Stimulated activated CD4-positive, alpha-beta T cell treated with anti-CD3 and anti-CD28 coated beads, TNF-alpha, amount 100 ng/mL, for 24 hours (primary cell): ENCODE data around the gene SLC38A4.
"Not testable (repeated sequence)": the region's sequence is repeated elsewhere in the genome, so short reads cannot be mapped to it uniquely, and the experiment has no call there.

Experiments
- DNase-seq, 3 experiments: peaks; one replicate each; pipeline ENCODE4 v3.0.0-alpha.2; 2020; ENCODE audit warnings: low read depth in 3 of 3

Gene SLC38A4

DNA sequence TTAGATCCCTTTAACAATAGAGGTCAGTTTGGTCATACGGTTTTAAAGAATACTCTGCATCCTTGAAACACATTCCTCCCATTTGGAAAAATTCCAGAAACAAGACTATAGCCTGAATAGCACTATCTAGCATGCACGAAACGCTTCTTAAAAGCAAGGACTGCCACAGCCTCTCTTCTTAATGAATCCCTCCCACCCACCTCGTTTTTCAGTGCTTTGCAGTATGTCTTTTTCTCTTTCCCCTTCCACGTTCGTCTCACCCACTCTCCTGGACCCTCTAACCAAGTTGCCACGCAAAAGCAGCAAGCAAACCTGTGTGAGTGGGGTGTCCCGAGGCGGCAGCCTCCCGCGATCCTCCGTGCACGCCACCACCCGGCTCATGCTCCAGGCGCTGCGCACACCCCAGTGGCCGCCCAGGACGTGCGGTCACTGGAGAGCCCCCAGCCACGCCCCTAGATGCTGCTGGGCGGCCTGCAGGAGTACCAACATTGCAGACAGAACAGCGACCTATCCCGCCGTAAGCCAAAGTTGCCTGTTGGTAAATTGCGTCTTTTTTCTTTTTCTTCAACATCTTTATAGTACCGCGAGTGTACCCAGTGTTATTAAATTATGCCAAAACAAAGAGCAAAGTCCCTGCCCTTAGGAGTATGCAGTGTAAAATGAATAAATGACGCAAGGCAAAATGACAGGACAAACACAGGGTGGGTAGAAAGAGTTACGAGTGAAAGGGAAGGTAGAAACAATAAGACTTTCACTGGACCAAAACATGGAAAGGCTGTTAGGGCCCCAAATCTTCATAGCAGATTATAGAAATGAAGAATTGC, at the start of gene SLC38A4:
Gene SLC38A4, minus strand, starts transcription at position 407 of the 824 bp plus-strand sequence. CDS start 32,926 bp downstream, outside the sequence.
- no peak for DNase-seq

GRCh38 chr12:46875095-46875494, 49.3 kb upstream of the SLC38A4 start:
- DNase-seq = no peak

DNA sequence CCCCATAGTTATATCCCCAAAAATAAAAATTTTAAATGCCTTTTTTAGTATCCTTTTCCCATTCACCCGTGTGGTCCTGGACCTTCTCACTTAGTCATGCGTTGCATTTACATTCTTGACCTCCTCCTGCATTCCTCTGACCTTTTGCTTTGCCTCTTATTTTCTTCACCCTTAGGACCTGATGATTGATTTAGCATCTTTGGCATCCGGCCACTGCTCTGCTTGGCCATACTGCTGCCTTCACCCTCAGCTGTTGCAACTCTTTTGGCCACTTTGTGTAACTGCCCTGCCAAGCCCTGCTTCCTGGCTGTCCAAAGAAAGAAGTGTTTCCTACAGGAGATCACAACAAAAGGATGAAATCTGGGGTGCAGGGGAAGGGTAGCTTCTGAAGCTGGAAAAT, 48.8 kb upstream of the SLC38A4 start:
- no peak for DNase-seq

- DNase-seq = no peak
These were observed 46.3 kb upstream of the SLC38A4 start for GRCh38 chr12:46872135-46872534.

DNA sequence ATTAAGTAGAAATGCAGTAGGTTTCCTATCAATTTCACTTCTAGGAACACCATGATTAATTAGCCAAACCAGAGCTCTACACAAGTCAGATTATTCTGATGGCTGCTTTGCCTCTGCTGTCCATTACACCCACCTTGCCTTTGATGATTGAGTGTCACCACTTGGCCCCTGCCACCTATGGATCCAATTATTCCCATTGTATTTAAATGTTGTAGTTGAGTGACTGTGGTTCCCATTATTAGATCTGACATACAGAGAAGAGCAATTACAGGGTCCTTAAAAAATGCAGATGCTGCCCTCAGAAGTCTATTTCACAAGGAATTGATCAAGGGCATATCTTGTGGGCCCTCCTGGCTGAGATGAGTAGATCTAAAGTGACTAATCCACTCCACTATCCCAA, 39.5 kb upstream of the SLC38A4 start:
- DNase-seq = no peak

DNA sequence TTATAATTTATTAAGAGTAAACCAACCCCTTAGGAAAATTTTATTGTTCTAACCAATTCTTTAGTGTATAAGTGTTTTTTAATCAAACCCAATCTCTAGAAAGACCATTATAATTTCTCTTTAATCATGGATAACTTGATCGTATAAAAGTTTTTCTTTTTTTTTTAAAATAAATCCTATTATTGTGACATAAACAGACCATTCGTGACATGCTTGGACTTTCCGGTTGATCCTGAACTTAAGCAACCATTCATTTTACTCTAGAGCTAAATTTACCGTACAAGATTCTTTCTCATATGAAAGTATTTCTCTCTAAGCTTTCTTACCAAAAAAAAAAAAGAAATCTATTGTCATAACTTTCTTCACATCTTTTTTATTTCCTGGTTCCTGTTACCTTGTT, 32.6 kb upstream of the SLC38A4 start:
- no peak for DNase-seq

GRCh38 chr12:46857486-46857885, 31.7 kb upstream of the SLC38A4 start:
- no peak for DNase-seq

DNA sequence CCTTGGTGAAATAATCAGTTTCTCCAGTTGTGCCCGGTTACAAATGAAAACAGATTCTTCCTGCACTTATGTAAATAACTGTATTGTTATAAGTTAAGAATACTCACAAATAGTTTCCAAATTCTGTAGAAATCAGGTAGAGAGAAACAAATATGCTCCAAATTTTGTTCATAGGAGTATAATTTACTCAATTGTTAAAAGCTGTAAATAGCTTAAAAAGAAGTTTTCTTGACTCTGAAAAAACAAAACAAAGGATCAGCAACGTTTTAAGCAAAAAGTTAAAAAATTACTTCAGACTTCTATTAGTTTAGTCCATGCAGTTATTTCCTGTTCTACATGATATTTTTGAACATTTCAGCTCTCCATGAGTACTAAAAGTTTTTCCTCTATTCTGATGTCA, 30.0 kb upstream of the SLC38A4 start:
- DNase-seq = no peak

- not testable (repeated sequence) for DNase-seq
These were observed 28.4 kb upstream of the SLC38A4 start for GRCh38 chr12:46854188-46854587.

DNA sequence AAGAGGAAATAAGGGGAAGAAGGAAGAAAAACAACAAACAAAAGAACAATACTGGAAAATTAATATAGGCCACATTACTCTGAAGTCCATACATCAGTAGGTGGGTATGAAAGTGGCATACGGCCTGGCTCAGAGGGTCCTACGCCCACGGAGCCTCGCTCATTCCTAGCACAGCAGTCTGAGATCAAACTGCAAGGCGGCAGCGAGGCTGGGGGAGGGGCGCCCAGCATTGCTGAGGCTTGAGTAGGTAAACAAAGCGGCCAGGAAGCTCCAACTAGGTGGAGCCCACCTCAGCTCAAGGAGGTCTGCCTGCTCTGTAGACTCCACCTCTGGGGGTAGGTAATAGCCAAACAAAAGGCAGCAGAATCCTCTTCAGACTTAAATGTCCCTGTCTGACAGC, 23.0 kb upstream of the SLC38A4 start:
- not testable (repeated sequence) for DNase-seq

- no peak for DNase-seq
These were observed 21.2 kb upstream of the SLC38A4 start for GRCh38 chr12:46847001-46847400.

DNA sequence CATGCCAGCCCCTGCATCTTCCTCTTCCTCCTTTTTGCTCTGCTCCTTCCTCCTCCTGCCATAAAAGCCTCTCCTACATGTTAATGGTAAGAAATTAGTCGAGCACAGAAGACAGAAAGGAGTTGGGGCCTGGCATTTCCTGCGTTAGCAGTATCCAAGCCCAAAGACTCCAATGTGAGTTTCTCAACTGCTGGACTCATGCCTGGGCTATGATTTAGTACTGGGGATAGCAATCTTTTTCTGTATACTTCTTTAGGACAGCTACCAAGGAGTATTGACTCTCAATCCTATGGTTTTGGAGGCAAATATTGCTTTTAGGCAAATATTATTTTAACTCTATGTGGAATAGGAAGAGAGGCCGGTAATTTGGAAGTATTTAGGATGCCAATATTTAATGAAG, 18.0 kb upstream of the SLC38A4 start:
- DNase-seq = no peak

GRCh38 chr12:46841891-46842290, 16.1 kb upstream of the SLC38A4 start:
- no peak for DNase-seq

DNA sequence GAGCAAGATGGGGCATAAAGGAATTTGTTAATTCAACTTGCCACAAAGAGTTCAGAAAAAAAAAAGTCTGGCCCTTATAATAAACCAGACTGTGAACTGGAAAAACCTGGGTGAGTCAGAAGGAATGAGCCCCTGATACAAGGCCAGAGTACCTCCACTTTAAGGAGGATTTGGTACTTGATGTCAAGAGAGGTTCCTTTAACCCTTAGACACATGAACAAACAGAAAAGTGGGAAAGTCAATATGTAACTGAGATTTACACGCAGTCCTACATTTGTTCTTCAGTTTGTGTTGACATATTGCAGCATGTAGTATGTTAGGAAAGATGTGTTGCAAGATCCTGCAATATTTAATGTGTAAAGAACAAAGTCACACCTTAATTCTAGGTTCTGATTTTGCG, 14.2 kb upstream of the SLC38A4 start:
- no peak for DNase-seq

DNA sequence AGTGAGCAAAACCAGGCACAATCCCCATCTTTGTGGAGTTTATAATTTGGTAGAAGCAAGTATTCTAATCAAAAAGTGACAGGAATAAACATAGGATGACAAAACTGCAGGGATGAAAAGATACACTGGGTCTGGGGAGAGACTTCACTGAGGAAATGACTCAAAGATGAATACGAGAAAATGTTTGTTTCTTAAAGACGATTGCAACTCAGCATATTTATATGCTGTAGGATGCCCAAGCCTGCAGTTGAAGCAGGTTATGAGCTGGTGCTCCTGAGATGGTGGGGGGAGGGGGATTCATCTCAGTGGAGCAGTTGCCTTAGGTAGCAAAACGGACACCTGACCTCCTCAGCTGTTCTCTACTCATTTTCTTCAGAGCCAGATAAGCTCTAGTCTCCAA, 13.4 kb upstream of the SLC38A4 start:
- DNase-seq = no peak

- DNase-seq = no peak
These were observed 10.0 kb upstream of the SLC38A4 start for GRCh38 chr12:46835785-46836184.

DNA sequence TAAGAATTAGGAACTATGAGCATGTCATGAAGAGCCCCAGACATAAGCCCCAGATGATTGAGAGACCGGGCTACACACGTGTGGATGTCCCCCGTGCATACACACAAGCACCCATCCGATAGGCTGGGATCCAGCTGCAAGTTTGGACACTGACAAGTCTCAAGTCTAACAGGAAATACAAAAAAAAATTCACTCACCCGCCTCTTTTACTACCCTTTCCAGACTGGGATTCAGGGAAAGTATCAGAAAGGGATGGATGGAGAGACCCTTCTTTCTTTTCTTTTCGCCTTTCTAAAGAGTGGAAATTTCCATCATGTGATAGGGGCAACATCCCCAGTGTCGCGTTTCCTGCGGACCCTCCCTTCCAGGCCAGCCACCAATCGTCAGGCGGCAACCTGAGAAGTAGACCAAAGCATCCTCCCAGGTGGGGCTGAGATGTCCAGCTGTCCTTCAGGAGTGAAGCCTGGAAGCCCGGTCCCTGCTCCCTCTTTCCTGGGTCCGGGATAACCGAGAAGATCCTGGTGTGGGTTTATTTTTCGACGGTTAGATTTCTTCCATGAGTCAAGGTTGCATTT, 6.4 kb upstream of the SLC38A4 start:
- no peak for DNase-seq

DNA sequence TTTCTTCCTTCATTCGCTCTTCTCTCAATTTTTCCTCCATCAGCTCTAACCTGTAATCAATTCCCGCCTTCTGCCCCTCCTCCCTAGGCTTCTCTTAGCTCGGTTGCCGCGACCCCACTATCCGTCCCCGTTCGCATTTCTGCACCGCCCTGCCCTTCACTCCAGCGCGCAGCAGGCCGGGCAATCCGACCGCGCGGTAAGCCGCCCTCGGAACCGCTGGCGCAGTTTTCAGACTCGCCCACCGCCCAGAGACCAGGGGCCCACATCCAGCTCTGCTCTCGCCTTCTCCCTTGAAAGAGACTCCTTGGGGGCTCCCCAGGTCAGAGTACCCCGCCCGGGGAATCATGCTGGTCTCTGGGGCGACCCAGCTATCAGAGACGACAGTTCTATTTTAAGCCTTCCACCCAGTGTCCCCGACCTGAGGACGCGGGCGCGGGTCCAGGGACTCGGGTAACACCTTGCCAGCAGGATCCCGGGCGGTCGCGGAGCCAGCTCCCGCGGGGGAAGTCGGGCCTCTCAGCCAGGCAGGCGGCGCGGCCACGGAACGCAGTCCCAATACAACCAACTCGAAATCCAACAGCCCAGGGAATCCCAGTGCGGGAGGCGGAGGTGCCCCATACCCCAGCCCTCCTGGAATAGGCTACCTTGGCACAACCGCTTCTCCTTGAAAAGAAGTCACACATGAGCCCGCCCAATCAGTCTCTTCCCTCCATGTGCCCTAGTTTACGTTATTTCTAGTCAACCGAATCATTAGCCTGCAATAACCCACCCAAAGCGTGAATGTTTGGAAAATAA, 5.7 kb upstream of the SLC38A4 start:
- no peak for DNase-seq

- no peak for DNase-seq
These were observed 5.0 kb upstream of the SLC38A4 start for GRCh38 chr12:46830731-46831334.

DNA sequence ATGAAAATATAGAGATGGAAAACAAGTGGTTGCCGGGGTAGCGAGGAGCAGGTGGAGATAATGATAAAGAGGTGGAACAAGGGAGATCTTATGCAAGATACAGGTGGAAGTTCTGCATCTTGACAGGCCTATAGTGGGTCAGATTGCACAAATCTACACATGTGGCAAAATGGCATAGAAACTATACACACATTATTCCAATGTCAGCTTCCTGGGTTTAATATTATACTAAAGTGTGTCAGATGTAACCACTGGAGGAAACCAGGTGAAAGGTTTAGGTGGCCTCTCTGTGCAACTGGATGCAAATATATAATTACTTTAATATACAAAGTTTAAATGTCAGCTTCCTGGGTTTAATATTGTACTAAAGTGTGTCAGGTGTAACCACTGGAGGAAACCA, 1.1 kb downstream of the SLC38A4 start:
- DNase-seq = no peak

DNA sequence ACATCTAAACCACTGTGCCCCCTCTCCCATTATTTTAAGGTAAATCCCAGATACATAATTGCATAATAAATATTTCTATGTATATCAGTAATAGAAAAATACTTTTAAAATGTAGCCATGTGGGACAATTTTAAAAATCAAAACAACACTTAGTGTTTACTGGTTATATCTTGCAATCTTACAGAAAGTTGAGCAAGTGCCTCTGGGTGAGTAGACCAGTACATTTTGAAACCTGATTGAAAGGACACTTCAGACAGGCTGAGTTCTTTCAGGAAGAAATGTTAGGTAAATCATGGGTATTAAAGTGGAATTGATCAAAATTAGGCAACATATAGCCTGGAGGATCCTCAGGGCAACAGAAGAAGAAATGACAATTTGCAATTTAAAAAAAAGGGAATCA, 7.2 kb downstream of the SLC38A4 start:
- DNase-seq = no peak

DNA sequence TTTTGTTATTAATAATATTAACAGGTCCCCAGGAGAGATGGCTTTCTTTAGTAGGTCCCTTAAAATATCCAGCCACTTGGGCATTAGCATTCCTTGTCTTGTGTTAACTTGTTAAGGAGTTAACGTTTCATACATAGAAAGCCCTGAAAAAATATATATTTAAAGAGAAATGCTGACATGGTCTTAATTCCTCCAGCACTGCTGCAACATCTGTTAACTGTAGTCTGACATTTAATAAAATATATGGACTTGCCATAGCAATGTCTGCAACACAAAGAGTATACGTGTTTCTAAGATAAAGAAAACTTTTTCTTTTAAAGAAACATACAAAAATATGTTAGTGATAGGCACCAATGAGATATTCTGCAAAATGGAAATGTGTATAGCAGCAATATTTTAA, 10.0 kb downstream of the SLC38A4 start:
- no peak for DNase-seq
